AG10803 (cell line): ENCODE data around the gene PAX7.

Experiments used
- DNase-seq: peaks from one replicate; pipeline ENCODE4 v3.0.0; 2010; ENCODE audit warnings: low read depth
- H3K4me3 ChIP-seq: 2 replicates; pipeline ENCODE4 v1.5.1; 2011; ENCODE audit warnings: mild to moderate bottlenecking, low read length, control low read depth
- TF ChIP-seq, protein P1 (sequence below): conservative IDR thresholded peaks from 2 replicates; pipeline ENCODE4 v1.5.1; 2011; ENCODE audit warnings: mild to moderate bottlenecking, low read length, control low read depth, inconsistent platforms

PAX7 gene

DNA sequence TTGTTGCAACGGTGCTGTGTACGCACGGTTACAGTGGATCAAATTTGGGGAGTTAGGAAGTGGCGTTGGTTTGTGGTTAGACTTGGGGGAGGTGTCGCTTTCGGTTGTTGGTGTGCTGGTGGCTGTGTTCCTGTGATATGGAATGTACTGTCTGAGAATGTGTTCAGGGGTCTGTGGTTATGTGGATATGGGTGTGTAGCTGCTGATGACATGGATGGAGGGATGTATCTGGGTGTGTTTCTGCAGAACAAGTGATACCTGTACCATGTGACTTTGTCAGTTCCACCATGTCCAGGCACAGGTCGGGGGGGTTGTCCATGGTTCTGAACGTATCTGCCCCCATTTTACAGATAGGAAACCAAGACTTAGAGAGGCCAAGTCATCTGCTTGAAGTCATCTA, 22.7 kb downstream of the PAX7 start:
- no peak overlapping the region for H3K4me3 ChIP-seq
- TF ChIP-seq, protein P1, sequence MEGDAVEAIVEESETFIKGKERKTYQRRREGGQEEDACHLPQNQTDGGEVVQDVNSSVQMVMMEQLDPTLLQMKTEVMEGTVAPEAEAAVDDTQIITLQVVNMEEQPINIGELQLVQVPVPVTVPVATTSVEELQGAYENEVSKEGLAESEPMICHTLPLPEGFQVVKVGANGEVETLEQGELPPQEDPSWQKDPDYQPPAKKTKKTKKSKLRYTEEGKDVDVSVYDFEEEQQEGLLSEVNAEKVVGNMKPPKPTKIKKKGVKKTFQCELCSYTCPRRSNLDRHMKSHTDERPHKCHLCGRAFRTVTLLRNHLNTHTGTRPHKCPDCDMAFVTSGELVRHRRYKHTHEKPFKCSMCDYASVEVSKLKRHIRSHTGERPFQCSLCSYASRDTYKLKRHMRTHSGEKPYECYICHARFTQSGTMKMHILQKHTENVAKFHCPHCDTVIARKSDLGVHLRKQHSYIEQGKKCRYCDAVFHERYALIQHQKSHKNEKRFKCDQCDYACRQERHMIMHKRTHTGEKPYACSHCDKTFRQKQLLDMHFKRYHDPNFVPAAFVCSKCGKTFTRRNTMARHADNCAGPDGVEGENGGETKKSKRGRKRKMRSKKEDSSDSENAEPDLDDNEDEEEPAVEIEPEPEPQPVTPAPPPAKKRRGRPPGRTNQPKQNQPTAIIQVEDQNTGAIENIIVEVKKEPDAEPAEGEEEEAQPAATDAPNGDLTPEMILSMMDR, result no peak
- DNase-seq, result no peak

DNA sequence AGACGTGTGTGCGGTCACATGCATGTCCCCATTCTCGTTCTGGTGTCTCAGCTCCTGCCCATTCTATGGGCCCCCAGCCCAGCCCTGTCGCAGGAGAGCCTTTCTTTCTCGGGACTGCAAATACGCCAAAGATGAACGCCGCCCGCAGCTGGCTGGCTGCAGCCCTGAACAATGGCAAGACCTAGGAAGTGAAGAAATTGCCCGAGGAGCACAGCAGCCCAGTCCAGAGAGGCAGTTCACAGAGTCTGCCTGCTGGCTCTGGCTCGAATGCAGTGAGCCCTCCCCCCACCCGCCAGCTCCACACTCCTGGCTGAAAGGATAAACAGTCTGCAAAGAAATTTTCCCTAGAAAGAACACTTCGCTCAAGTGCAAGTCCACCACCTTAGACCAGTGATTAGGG, 23.3 kb downstream of the PAX7 start:
- TF ChIP-seq, protein P1, result no peak
- no peak overlapping the region for H3K4me3 ChIP-seq
- DNase-seq, result no peak

DNA sequence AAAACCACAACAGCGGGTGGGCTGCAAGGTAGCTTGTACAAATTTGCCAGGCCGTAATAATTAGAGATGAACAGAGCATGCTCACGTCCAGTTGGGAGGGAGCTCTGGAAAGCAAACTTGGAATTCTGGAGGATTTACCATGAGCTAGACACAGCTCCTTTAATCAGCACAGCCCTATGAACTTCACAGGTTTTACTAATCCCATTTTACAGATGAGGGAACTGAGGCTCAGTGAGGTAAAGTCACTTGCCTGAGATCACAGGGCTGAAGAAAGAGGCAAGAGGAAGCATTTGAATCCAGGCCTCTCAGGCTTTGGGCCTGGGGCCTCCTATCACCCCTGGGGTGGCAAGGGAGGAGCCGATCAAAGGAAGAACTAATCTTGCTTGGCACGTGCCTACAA, 24.0 kb downstream of the PAX7 start:
- no peak for DNase-seq
- TF ChIP-seq, protein P1, result no peak

DNA sequence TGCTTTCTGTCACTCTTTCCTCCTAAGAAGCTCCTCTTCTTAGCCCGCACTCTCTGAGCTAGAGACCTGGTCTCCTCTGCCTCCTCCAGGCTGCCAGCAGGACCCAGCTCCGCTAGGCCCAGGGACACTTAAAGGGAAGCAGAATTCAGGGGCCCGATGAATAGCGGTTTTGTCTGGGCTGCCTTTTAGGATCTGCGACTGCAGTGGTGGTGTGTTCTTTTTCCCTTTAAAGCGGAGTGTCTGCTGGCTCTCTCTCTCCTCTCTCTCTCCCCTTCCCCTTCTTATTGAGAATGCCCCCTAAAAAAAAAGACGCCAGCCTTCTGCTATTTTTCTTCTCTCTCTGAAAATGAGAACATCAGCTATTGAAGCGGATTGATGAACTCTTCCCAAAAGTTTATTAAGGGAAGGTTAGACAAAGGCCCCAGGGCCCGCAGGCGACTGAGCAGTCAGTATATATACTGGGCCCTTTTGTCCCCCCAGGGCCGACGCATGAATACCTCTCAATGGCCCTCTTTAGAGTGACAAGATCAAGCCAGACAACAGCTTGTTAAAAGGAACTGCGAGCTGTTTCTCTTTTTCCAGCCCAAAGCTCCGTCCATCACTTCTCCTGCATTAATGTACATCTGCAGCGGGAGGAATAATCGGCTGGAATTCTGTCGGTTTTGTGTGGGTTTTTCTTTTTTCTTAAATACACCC, 27.0 kb downstream of the PAX7 start:
- TF ChIP-seq, protein P1, result no peak
- no peak overlapping the region for H3K4me3 ChIP-seq
- DNase-seq, result no peak

More for the DNA sequence above, 24.0 kb downstream of the PAX7 start:
- no peak overlapping the region for H3K4me3 ChIP-seq

DNA sequence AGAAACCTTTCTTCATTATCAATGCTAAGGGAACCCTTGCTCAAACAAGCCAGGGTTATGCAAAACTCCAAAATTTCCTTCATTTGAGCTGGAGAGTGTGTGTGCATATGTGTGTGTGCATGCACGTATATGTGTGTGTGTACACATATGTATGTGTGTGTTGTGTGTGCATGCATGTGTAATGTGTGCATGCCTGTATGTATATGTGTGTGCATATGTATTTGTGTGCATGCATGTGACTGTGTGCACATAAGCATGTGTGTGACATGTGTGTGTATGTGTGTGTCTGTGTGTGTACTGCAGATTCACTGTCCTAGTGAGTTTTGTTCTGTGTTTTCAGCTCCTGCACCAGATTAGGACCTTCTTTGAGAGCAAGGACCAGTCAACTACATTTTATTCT, 28.2 kb downstream of the PAX7 start:
- H3K4me3 ChIP-seq, result no peak overlapping the region
- no peak for DNase-seq
- TF ChIP-seq, protein P1, result no peak

DNA sequence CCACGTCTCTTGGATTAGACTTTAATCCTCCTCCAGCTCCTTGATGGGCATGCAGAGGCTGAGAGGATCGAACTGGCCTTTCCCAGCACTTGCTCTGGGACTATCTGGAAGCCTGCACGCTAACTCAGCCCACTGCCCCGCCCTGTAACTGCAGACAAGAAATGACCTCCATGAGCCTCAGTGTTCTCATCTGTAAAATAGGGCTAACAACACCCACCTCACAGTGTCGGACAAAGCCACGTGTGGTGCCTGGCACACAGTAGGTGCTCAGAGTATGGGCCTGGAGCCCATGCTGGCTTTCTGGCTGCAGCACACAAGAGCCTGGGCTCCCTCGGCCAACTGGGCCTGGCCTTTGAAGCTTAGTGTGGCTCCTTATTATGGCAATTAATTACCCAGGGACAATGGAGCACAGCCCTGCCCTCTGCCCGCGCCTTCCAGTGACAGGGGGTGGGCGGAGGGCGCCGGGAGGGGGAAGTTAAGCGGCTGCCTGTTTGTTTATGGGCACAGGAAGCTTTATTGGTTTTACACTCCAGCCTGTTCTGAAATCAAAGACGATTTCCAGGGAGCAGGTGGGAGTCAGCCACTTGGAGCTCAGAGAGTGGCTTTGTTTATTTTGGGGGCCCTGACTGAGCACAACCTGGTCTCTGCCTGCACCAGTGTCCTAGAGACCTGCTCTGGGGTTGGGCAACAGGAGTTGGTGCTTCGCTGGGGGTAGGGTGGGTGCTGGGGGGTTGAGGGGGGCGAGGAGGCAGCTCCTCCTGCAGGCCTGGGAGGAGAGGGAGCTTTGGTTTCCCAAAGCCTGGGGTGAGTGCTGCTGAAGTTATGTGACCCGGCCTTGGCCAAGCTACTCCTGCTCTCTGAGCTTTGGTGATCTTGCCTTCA, 31.0 kb downstream of the PAX7 start:
- TF ChIP-seq, protein P1, result no peak
- no peak for DNase-seq

DNA sequence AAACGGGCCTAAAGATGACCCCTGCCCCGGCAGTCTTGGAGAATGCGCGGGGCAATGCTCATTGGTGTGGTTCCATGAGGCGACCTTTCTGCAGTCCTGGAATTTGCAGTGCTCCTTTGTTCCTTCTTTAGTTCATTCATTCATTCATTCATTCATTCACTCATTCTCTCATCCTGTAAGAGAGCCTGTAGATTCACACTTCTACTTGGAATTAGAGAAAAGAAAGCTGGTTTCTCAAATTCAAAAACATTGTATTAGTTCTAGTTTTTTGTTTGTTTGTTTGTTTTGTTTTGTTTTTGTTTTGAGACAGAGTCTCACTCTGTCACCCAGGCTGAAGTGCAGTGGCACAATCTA, 31.6 kb downstream of the PAX7 start:
- no peak for DNase-seq
- TF ChIP-seq, protein P1, result no peak

More for the DNA sequence above, 31.0 kb downstream of the PAX7 start:
- H3K4me3 ChIP-seq, result no peak overlapping the region

More for the DNA sequence above, 31.6 kb downstream of the PAX7 start:
- H3K4me3 ChIP-seq, result no peak overlapping the region
